Lower lobe of right lung (tissue), 2 donors: ENCODE results near the gene EHBP1L1. TPM values are rescaled to one million over a fixed set of nuclear protein-coding genes. Genes with fewer than 3 reads are reported as not detected.

Experiments
- ATAC-seq, 2 donors: fragments of 200-7000 bp; cut with Tn5 transposase; one replicate each; pipeline ENCODE4 v1.9.1; 2020 to 2022; ENCODE audit warnings: mild to moderate bottlenecking in 2 of 2, moderate library complexity in 2 of 2
- DNase-seq: peaks from one replicate; pipeline ENCODE4 v3.0.0-alpha.2; 2020
- H3K27ac ChIP-seq: fragments of 200-600 bp; one replicate; pipeline ENCODE4 v1.8.0; 2022
- H3K27me3 ChIP-seq: fragments of 200-600 bp; one replicate; pipeline ENCODE4 v1.8.0; 2022; ENCODE audit warnings: low read depth
- H3K36me3 ChIP-seq: fragments of 200-600 bp; one replicate; pipeline ENCODE4 v1.8.0; 2022; ENCODE audit warnings: mild to moderate bottlenecking
- H3K4me1 ChIP-seq: fragments of 200-600 bp; one replicate; pipeline ENCODE4 v1.8.0; 2022
- H3K4me3 ChIP-seq: fragments of 200-600 bp; one replicate; pipeline ENCODE4 v1.8.0; 2022; ENCODE audit warnings: mild to moderate bottlenecking
- H3K9me3 ChIP-seq: fragments of 200-600 bp; one replicate; pipeline ENCODE4 v1.8.0; 2022
- intact Hi-C: fragments of 100-400 bp; cut with DNase I; formaldehyde crosslinking; loops from one replicate; pipeline ENCODE4 v1.11.0; 2022
- total RNA-seq: library from RNA; stranded (reverse); fragmentation: NEBNext Ultra II Directional; extraction: Animal tissue kit (Norgen Biotek cat#: 25700); gene quantifications from one replicate; pipeline ENCODE4 v1.2.1, GENCODE V29; 2021
- TF ChIP-seq, protein P1 (sequence below): fragments of 200-600 bp; IDR thresholded peaks from one replicate; pipeline ENCODE4 v1.8.0; 2022; ENCODE audit warnings: antibody characterized with exemption, mild to moderate bottlenecking
- donor health status: DM: no; HTN: yes; CAD: no; lungs with severe emphysema.

The EHBP1L1 gene
- total RNA-seq, 1 donor from 2014 or later: 110 TPM

DNA sequence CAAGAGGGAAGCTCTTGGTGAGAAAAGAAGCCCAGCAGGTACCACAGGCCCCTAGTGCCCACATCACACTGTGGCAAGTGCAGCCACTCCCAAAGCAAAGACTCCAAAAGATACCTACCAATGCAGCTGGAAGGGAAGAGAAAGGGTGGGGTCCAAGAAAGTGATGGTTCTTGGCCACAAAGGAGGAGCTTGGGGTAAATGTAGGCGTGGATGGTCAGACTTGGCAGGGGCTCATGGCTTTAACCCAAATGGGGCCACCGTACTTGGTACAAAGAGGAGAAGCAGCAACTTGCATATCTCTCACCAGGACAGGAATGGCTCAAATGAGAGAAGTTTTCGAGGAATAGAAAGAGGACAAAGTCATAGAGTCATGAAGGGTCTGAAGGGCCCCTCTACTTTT lies 33.4 kb downstream of the EHBP1L1 start:
- intact Hi-C loops: no loop called here
- no peak for ATAC-seq
- no peak for DNase-seq
- Histone ChIP-seq H3K36me3 (peaks cover 74% of the 10 kb centered on the region), H3K27ac (peak overlapping the region; percentile 46), H3K27me3 (no peaks in the 10 kb centered on the region), H3K4me3 (peak overlapping the region; percentile 95), H3K9me3 (no peaks in the 10 kb centered on the region), H3K4me1 (peaks cover 65% of the 10 kb centered on the region)
- TF ChIP-seq, protein P1, sequence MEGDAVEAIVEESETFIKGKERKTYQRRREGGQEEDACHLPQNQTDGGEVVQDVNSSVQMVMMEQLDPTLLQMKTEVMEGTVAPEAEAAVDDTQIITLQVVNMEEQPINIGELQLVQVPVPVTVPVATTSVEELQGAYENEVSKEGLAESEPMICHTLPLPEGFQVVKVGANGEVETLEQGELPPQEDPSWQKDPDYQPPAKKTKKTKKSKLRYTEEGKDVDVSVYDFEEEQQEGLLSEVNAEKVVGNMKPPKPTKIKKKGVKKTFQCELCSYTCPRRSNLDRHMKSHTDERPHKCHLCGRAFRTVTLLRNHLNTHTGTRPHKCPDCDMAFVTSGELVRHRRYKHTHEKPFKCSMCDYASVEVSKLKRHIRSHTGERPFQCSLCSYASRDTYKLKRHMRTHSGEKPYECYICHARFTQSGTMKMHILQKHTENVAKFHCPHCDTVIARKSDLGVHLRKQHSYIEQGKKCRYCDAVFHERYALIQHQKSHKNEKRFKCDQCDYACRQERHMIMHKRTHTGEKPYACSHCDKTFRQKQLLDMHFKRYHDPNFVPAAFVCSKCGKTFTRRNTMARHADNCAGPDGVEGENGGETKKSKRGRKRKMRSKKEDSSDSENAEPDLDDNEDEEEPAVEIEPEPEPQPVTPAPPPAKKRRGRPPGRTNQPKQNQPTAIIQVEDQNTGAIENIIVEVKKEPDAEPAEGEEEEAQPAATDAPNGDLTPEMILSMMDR: no peak

DNA sequence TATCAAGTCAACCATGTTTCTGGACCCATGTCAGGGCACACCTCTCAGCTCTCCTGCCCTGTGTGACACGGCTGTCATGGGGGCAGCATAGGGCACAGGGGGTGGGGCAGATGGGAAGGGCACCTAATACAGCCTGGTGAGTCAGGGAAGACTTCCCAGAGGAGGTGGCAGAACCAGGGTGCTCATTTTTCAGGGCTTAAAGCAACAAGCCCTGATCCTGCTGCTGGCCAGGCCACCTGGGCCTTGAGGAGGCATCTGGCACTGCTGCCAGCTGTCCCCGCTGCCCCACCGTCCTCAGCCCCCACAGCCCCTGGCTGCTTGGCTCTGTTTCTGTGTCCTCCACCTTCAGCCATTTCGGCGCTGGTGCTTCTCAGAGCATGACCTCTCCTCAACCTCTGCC lies 33.8 kb downstream of the EHBP1L1 start:
- peak overlapping the region; percentile 95 for H3K4me3 ChIP-seq
- H3K27ac ChIP-seq: peak overlapping the region; percentile 46
- H3K36me3 ChIP-seq: peaks cover 69% of the 10 kb centered on the region
- no peak for DNase-seq
- intact Hi-C loops: no loop called here
- TF ChIP-seq, protein P1: no peak
- H3K4me1 ChIP-seq: peaks cover 65% of the 10 kb centered on the region
- H3K27me3 ChIP-seq: no peaks in the 10 kb centered on the region
- no peaks in the 10 kb centered on the region for H3K9me3 ChIP-seq
- ATAC-seq: no peak

DNA sequence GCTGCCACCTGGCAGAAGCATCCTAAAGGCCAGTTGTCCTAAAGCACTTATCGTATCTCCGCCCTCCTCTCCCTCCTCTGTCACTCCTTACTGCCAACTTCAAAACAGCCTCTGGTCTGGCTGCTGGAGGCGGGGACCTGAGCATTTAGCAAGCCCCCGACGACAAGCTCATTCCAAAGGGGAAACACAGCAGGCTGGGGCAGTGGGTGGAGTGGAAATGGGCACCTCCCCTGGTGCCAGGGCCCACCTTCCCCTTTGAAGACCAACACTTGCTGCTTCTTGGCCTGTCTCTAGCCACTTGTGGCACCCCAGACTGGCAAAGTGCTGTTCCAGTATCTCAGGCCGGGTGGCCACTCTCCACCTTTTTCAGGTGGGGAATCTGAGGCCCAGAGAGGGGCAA lies 34.6 kb downstream of the EHBP1L1 start:
- DNase-seq (no peak), ATAC-seq (no peak)
- Histone ChIP-seq H3K4me1 (peaks cover 65% of the 10 kb centered on the region), H3K36me3 (peaks cover 62% of the 10 kb centered on the region), H3K27me3 (no peaks in the 10 kb centered on the region), H3K27ac (peak overlapping the region; percentile 95), H3K4me3 (peak overlapping the region; percentile 95), H3K9me3 (no peaks in the 10 kb centered on the region)
- TF ChIP-seq, protein P1: no peak
- intact Hi-C loops: no loop called here

DNA sequence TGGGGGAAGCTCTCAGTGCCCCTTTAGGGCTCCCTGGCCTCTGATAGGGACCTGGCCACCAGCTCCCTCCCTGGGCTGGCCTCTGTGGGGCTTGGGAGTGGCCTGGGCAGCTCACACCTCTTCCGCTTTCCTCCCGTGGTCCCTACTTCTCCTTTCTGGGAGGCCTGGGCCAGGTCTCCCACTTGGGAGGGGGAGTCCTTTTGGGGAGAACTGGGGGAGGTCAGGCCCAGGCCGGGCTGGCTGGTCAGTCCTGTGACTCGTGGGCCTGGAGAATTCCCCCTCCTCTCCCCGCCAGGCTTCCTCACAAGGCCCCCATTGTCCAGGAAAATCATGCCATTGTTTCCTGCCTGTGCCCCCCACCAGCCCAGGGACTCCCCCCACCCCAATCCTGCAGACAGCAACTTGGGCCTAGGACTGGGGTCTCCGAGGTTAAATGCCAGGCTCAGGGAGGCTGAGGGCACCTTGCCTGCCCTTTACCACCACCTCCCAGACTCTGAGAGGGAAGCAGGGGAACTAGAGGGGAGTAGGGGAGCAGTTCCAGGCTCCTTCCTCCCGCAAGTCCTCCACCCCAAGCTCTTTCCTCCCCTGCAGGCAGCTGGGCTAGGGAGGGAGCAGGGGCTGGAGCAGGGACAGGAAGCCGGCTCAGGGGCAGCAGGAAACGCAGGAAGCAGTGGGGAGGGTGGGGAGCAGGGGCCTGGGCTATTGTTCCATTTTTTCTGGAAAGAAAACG lies 35.3 kb downstream of the EHBP1L1 start:
- Histone ChIP-seq H3K27me3 (no peaks in the 10 kb centered on the region), H3K27ac (peak overlapping the region; percentile 95), H3K36me3 (peaks cover 54% of the 10 kb centered on the region), H3K4me1 (peaks cover 65% of the 10 kb centered on the region), H3K4me3 (peak overlapping the region; percentile 95), H3K9me3 (no peaks in the 10 kb centered on the region)
- DNase-seq (peak; percentile 80), ATAC-seq (no peak)
- TF ChIP-seq, protein P1: no peak
- intact Hi-C loops: no loop called here

DNA sequence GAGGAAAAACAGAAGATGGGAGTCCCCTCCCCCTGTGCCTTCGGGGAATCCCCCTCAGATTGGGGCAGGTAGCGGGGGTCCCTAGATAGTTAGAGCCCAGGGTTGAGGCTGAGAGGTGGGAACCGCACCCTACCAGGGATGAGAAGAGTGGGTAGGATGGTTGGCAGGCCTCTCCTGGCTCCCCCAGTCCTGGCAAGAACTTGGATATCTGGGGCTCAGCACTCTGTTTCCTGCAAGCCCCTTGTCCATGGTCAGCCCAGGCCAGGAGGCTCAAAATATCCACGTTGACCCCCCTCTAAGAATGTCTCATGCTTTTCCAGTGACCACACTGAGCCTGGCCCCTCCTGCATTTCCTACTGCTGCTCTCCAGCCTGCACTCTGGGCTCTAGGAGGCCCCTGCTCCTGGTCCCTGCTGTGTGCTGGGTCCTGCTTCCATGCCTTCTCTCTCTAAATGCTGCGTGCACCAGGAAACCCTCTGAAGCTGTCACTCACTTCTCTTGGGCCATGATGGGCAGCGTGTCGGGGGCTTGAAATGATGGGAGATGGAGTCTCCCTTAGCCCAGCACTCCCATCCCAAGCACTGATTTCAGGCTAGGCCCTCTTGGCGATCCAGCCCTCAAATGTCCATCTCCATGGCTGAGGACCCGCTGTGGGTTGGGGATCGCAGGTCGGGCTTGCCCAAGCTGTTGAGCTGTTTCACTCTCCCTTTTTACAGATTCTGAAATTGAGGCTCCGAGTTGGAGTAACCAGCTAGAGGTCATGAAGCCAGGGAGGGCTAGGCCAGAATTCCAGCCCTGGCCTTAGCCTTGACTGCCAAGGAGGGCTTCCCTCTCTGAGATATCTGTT lies 36.1 kb downstream of the EHBP1L1 start:
- H3K36me3 ChIP-seq: peaks cover 48% of the 10 kb centered on the region
- peaks cover 67% of the 10 kb centered on the region for H3K4me1 ChIP-seq
- no peaks in the 10 kb centered on the region for H3K9me3 ChIP-seq
- TF ChIP-seq, protein P1: no peak
- peak overlapping the region; percentile 95 for H3K4me3 ChIP-seq
- peak overlapping the region; percentile 95 for H3K27ac ChIP-seq
- intact Hi-C loops: no loop called here
- H3K27me3 ChIP-seq: no peaks in the 10 kb centered on the region
- no peak for ATAC-seq
- DNase-seq: no peak
